Lung (tissue), 12 donors: Measurements from ENCODE around the gene SUCO. TPM values are rescaled to one million over a fixed set of nuclear protein-coding genes. Genes with fewer than 3 reads are reported as not detected.

Experiments
- ATAC-seq: fragments of 200-7000 bp; cut with Tn5 transposase; one replicate; pipeline ENCODE4 v1.9.1; 2020; ENCODE audit warnings: moderate number of reproducible peaks; ENCODE audit not compliant: insufficient read depth, low FRiP score
- DNase-seq, 3 donors: peaks; one replicate each; pipeline ENCODE4 v3.0.0-alpha.2; 2013 to 2017
- H3K27ac ChIP-seq, 2 donors: one replicate each; pipeline ENCODE4 v1.5.1; 2013; ENCODE audit warnings: mild to moderate bottlenecking in 2 of 2, moderate library complexity in 2 of 2, control low read depth in 1 of 2, inconsistent platforms in 1 of 2, low read depth in 1 of 2, low read length in 1 of 2
- H3K27me3 ChIP-seq, 3 donors: one replicate each; pipeline ENCODE4 v1.5.1; 2013; ENCODE audit warnings: low read length in 2 of 3; ENCODE audit not compliant: control insufficient read depth in 3 of 3, insufficient read depth in 3 of 3
- H3K36me3 ChIP-seq, 4 donors: one replicate each; pipeline ENCODE4 v1.5.1; 2013; ENCODE audit warnings: low read length in 4 of 4, mild to moderate bottlenecking in 1 of 4, moderate library complexity in 1 of 4; ENCODE audit not compliant: control insufficient read depth in 4 of 4, insufficient read depth in 4 of 4
- H3K4me1 ChIP-seq, 5 donors: one replicate each; pipeline ENCODE4 v1.5.1; 2013; ENCODE audit warnings: low read length in 5 of 5, mild to moderate bottlenecking in 2 of 5, moderate library complexity in 1 of 5; ENCODE audit not compliant: control insufficient read depth in 5 of 5, insufficient read depth in 5 of 5
- H3K4me3 ChIP-seq: one replicate; pipeline ENCODE4 v1.5.1; 2013; ENCODE audit warnings: mild to moderate bottlenecking, control low read depth, moderate library complexity
- H3K9ac ChIP-seq, 2 donors: one replicate each; pipeline ENCODE4 v1.5.1; 2013; ENCODE audit warnings: low read length in 2 of 2, control low read depth in 1 of 2; ENCODE audit not compliant: insufficient read depth in 1 of 2
- H3K9me3 ChIP-seq, 4 donors: one replicate each; pipeline ENCODE4 v1.5.1; 2013; ENCODE audit warnings: low read length in 3 of 4, mild to moderate bottlenecking in 1 of 4, moderate library complexity in 1 of 4; ENCODE audit not compliant: control insufficient read depth in 4 of 4, insufficient read depth in 3 of 4
- CTCF ChIP-seq: IDR thresholded peaks from 2 replicates; pipeline ENCODE4 v1.5.1; 2012; ENCODE audit warnings: mild to moderate bottlenecking; ENCODE audit errors: control extremely low read depth, extremely low read depth
- WGBS, 2 donors: extraction: QIAGEN DNeasy Blood & Tissue Kit; methylation state at CpG; one replicate each; pipeline ENCODE4 v1.1.7; 2013; 5-methylcytosine and 5-hydroxymethylcytosine counted together
- polyA plus RNA-seq, 2 donors: library from polyadenylated mRNA; stranded (reverse); fragments of 200-250 nt; gene quantifications; one replicate each; pipeline ENCODE4 v1.2.1, GENCODE V29; 2013
- total RNA-seq, 2 donors: library from RNA; depleted of rRNA in 1 of 2; stranded (reverse); fragments of >200 nt in 1 of 2; gene quantifications; one replicate each; pipeline ENCODE4 v1.2.1, GENCODE V29; 2014 to 2021
- donor health status: control.
- donor health status: control.
- donor health status: Bipolar disorder and iron deficiency.
- donor health status: healthy.
- donor health status: DM: yes; HTN: yes; CAD: no.

Gene SUCO
- total and polyA plus RNA-seq, 4 donors, result 10.2 to 86.8 (median 22.0) TPM

- no peaks in the 10 kb centered on the region for H3K27me3 ChIP-seq
- H3K4me3 ChIP-seq, result no peak overlapping the region
- H3K27ac ChIP-seq, result no peak overlapping the region
- no peak for DNase-seq
- peaks cover 3 to 27% (median 18%) of the 10 kb centered on the region in 4 donors for H3K36me3 ChIP-seq
- H3K4me1 ChIP-seq, result no peaks in the 10 kb centered on the region
- WGBS, 2 donors, result 97% methylated on average over 1 of the region's 1 CpG
- TF ChIP-seq CTCF, result no peak
- no peak for ATAC-seq
- H3K9ac ChIP-seq, result no peak overlapping the region
- H3K9me3 ChIP-seq, result peaks cover 0 to 6% (median 0%) of the 10 kb centered on the region in 4 donors
Measured at GRCh38 chr1:172600615-172601014, 67.7 kb downstream of the SUCO start.

GRCh38 chr1:172601046-172601630 lies 68.2 kb downstream of the SUCO start:
- peaks cover 0 to 6% (median 0%) of the 10 kb centered on the region in 4 donors for H3K9me3 ChIP-seq
- no peak overlapping the region for H3K4me3 ChIP-seq
- no peak for ATAC-seq
- H3K36me3 ChIP-seq, result peaks cover 3 to 23% (median 18%) of the 10 kb centered on the region in 4 donors
- no peaks in the 10 kb centered on the region for H3K4me1 ChIP-seq
- WGBS, 2 donors, result 96% methylated on average over 6 of the region's 6 CpGs
- no peaks in the 10 kb centered on the region for H3K27me3 ChIP-seq
- no peak overlapping the region for H3K9ac ChIP-seq
- no peak for DNase-seq
- H3K27ac ChIP-seq, result no peak overlapping the region
- TF ChIP-seq CTCF, result no peak

DNA sequence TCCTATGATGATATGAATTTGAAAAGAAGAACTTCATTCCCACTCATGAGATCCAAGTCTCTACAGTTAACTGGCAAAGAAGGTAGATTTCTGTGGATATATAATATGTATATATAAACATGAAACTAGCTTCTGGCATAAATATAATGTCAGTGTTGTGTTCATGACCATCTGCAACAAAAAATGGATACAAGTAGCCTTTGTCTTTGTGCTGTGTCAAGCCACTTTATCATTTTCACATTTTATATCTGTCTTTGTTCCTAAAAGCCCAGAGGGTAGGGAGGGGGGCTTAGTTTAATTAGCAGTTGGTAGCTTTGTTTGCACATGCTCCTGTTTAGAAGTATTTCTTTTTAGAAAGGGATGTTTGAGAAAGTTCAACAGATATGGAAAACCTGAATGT lies 69.8 kb downstream of the SUCO start:
- ATAC-seq (no peak), DNase-seq (no peak)
- H3K9ac ChIP-seq, result no peak overlapping the region
- no peak overlapping the region for H3K27ac ChIP-seq
- no peak for TF ChIP-seq CTCF
- H3K36me3 ChIP-seq, result peaks cover 3 to 18% (median 7%) of the 10 kb centered on the region in 4 donors
- no peaks in the 10 kb centered on the region for H3K4me1 ChIP-seq
- H3K4me3 ChIP-seq, result no peak overlapping the region
- H3K9me3 ChIP-seq, result no peaks in the 10 kb centered on the region
- no peaks in the 10 kb centered on the region for H3K27me3 ChIP-seq

- Histone ChIP-seq H3K9me3 (no peaks in the 10 kb centered on the region), H3K4me3 (no peak overlapping the region), H3K27me3 (no peaks in the 10 kb centered on the region), H3K9ac (no peak overlapping the region), H3K27ac (no peak overlapping the region), H3K4me1 (no peaks in the 10 kb centered on the region), H3K36me3 (peaks cover 3 to 12% (median 7%) of the 10 kb centered on the region in 4 donors)
- DNase-seq, result no peak
- no peak for TF ChIP-seq CTCF
- no peak for ATAC-seq
- WGBS, 2 donors, result 95 to 97% methylated on average over 4 of the region's 4 CpGs
Measured at GRCh38 chr1:172603816-172604215, 70.9 kb downstream of the SUCO start.
